Caco-2 (cell line): ENCODE data around the gene CASZ1. TPM values are rescaled to one million over a fixed set of nuclear protein-coding genes. Genes with fewer than 3 reads are reported as not detected.

ENCODE experiments used
- BruUV-seq: library from RNA; stranded (reverse); fragments of 400-500 nt; replicated peaks from 2 replicates; lab custom pipeline; 2021; lab: Mats Ljungman, UMichigan
- CTCF ChIA-PET: fragments of 300-600 bp; sonication (Branson Sonifier 250); formaldehyde crosslinking; loops from one replicate; lab custom pipeline; 2022; ENCODE audit warnings: antibody characterized with exemption; lab: Charles Lee
- POLR2A ChIA-PET: fragments of 300-600 bp; sonication (Branson Sonifier 250); formaldehyde crosslinking; loops from one replicate; lab custom pipeline; 2022; ENCODE audit warnings: antibody characterized with exemption; lab: Charles Lee
- DNase-seq, 2 experiments: peaks; one replicate each; pipeline versions ENCODE4 v3.0.0 to v3.0.0-alpha.2; 2020 to 2022
- H3K27me3 ChIP-seq: replicated peaks from 2 replicates; pipeline ENCODE4 v1.6.0; 2011; ENCODE audit warnings: low read length; ENCODE audit not compliant: control insufficient read depth, insufficient read depth
- H3K36me3 ChIP-seq: 2 replicates; pipeline ENCODE4 v1.5.1; 2011; ENCODE audit warnings: low read length; ENCODE audit not compliant: control insufficient read depth, insufficient read depth
- H3K4me1 ChIP-seq: fragments of 250-450 bp; sonication (Bioruptor Pico); 2 replicates; pipeline ENCODE4 v1.5.1; 2020; ENCODE audit warnings: mild to moderate bottlenecking
- H3K4me3 ChIP-seq: 2 replicates; pipeline ENCODE4 v1.5.1; 2011; ENCODE audit warnings: low read depth, mild to moderate bottlenecking, control low read depth, low read length
- H3K9me3 ChIP-seq: fragments of 250-450 bp; sonication (Bioruptor Pico); 2 replicates; pipeline ENCODE4 v1.5.1; 2020; ENCODE audit warnings: mild to moderate bottlenecking, moderate library complexity
- H3K27ac Mint-ChIP-seq: one replicate; pipeline ENCODE4 v1.8.0; 2022; ENCODE audit warnings: mixed read lengths; ENCODE audit not compliant: unreplicated experiment
- H3K27me3 Mint-ChIP-seq: one replicate; pipeline ENCODE4 v1.8.0; 2022; ENCODE audit warnings: mixed read lengths; ENCODE audit not compliant: insufficient read depth, unreplicated experiment
- H3K36me3 Mint-ChIP-seq: one replicate; pipeline ENCODE4 v1.8.0; 2022; ENCODE audit warnings: mild to moderate bottlenecking, mixed read lengths; ENCODE audit not compliant: insufficient read depth, unreplicated experiment
- H3K4me1 Mint-ChIP-seq: one replicate; pipeline ENCODE4 v1.8.0; 2022; ENCODE audit warnings: low read depth, mixed read lengths; ENCODE audit not compliant: unreplicated experiment
- H3K4me3 Mint-ChIP-seq: one replicate; pipeline ENCODE4 v1.8.0; 2022; ENCODE audit warnings: mild to moderate bottlenecking, moderate library complexity, mixed read lengths; ENCODE audit not compliant: unreplicated experiment
- H3K9me3 Mint-ChIP-seq: one replicate; pipeline ENCODE4 v1.8.0; 2022; ENCODE audit warnings: mixed read lengths; ENCODE audit not compliant: unreplicated experiment
- CTCF ChIP-seq, 2 experiments: fragments of 200-600 bp in 1 of 2; IDR thresholded peaks; 1 replicate in 1 of 2; 2 replicates in 1 of 2; pipeline versions ENCODE4 v1.5.1 to v1.8.0; 2011 to 2022; ENCODE audit warnings: antibody characterized with exemption in 1 of 2, control low read depth in 1 of 2, inconsistent platforms in 1 of 2, low read depth in 1 of 2, low read length in 1 of 2, mild to moderate bottlenecking in 1 of 2, moderate library complexity in 1 of 2; ENCODE audit not compliant: insufficient read depth in 1 of 2, severe bottlenecking in 1 of 2, unreplicated experiment in 1 of 2
- intact Hi-C: fragments of 100-400 bp; cut with micrococcal nuclease; formaldehyde crosslinking; loops from one replicate; pipeline ENCODE4 v1.10.0; 2022; ENCODE audit not compliant: unreplicated experiment
- total RNA-seq: library from RNA; stranded (reverse); gene quantifications from 2 replicates; pipeline ENCODE4 v1.2.3, GENCODE V29; 2022

Gene CASZ1
- total RNA-seq, 1 experiment from 2014 or later, result 10.9 TPM

GRCh38 chr1:10646347-10646861 is 150.0 kb downstream of the CASZ1 start:
- H3K36me3 Mint-ChIP-seq, result no peaks in the 10 kb centered on the region

GRCh38 chr1:10644307-10645128 is 151.9 kb downstream of the CASZ1 start:
- no peaks in the 10 kb centered on the region for H3K36me3 Mint-ChIP-seq
- intact Hi-C loops, result no loop called here
- no peaks in the 10 kb centered on the region for H3K9me3 Mint-ChIP-seq
- ChIA-PET POLR2A (no interaction called here), CTCF (no interaction called here)
- no peaks in the 10 kb centered on the region for H3K4me1 ChIP-seq
- no peak for TF ChIP-seq CTCF (IDR thresholded peaks at IDR 0.05; ENCODE audit: insufficient read depth in 1 of 2, low read depth in 1 of 2, low read length in 1 of 2, severe bottlenecking in 1 of 2, unreplicated experiment in 1 of 2)
- no peak for DNase-seq
- H3K36me3 ChIP-seq, result no peaks in the 10 kb centered on the region
- no peaks in the 10 kb centered on the region for H3K9me3 ChIP-seq
- H3K4me3 ChIP-seq, result no peak overlapping the region
- no peak overlapping the region for H3K27ac Mint-ChIP-seq
- no peak overlapping the region for H3K4me3 Mint-ChIP-seq
- H3K27me3 Mint-ChIP-seq, result no peaks in the 10 kb centered on the region
- no peaks in the 10 kb centered on the region for H3K27me3 ChIP-seq
- BruUV-seq, result no TSS peak
- peaks cover 4% of the 10 kb centered on the region for H3K4me1 Mint-ChIP-seq

More at GRCh38 chr1:10646347-10646861, 150.0 kb downstream of the CASZ1 start:
- intact Hi-C loops, result no loop called here
- H3K27ac Mint-ChIP-seq, result no peak overlapping the region
- no peak overlapping the region for H3K4me3 Mint-ChIP-seq
- H3K4me3 ChIP-seq, result no peak overlapping the region
- H3K36me3 ChIP-seq, result no peaks in the 10 kb centered on the region
- H3K27me3 ChIP-seq, result no peaks in the 10 kb centered on the region
- no peaks in the 10 kb centered on the region for H3K9me3 Mint-ChIP-seq
- no peaks in the 10 kb centered on the region for H3K4me1 Mint-ChIP-seq
- DNase-seq, result peak; percentile 41 to 45
- ChIA-PET POLR2A (no interaction called here), CTCF (no interaction called here)
- H3K27me3 Mint-ChIP-seq, result no peaks in the 10 kb centered on the region
- no TSS peak for BruUV-seq
- no peak for TF ChIP-seq CTCF (IDR thresholded peaks at IDR 0.05; ENCODE audit: insufficient read depth in 1 of 2, low read depth in 1 of 2, low read length in 1 of 2, severe bottlenecking in 1 of 2, unreplicated experiment in 1 of 2)
- no peaks in the 10 kb centered on the region for H3K9me3 ChIP-seq
- H3K4me1 ChIP-seq, result no peaks in the 10 kb centered on the region

- no peak for TF ChIP-seq CTCF (IDR thresholded peaks at IDR 0.05; ENCODE audit: insufficient read depth in 1 of 2, low read depth in 1 of 2, low read length in 1 of 2, severe bottlenecking in 1 of 2, unreplicated experiment in 1 of 2)
- Histone ChIP-seq H3K27me3 (no peaks in the 10 kb centered on the region), H3K36me3 (no peaks in the 10 kb centered on the region), H3K4me3 (no peak overlapping the region), H3K9me3 (no peaks in the 10 kb centered on the region), H3K4me1 (no peaks in the 10 kb centered on the region)
- intact Hi-C loops, result no loop called here
- Mint-ChIP-seq H3K4me3 (no peak overlapping the region), H3K9me3 (no peaks in the 10 kb centered on the region), H3K27ac (no peak overlapping the region), H3K4me1 (peaks cover 4% of the 10 kb centered on the region), H3K27me3 (no peaks in the 10 kb centered on the region), H3K36me3 (no peaks in the 10 kb centered on the region)
- DNase-seq, result no peak
- POLR2A ChIA-PET, result no interaction called here
- CTCF ChIA-PET, result no interaction called here
- BruUV-seq, result no TSS peak
These were observed 152.7 kb downstream of the CASZ1 start for GRCh38 chr1:10643607-10644306.
